Measurements from ENCODE around the gene CCDC78.

The CCDC78 gene

DNA sequence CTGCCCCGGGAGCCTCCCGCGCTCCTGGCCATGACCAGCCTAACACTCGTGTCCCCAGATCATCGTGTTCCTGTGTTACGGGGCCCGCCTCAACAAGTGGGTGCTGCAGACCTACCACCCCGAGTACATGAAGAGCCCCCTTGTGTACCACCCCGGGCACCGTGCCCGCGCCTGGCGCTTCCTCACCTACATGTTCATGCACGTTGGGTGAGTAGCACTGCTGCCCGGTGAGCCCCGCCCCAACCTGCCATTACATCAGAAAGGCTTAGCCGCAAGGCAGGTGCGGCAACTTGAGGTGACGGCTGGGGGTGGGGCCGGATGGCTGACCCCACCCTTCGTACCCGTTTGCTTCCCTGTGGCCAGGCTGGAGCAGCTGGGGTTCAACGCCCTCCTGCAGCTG lies 49.3 kb downstream of the CCDC78 start:
- no peak for DNase-seq

DNA sequence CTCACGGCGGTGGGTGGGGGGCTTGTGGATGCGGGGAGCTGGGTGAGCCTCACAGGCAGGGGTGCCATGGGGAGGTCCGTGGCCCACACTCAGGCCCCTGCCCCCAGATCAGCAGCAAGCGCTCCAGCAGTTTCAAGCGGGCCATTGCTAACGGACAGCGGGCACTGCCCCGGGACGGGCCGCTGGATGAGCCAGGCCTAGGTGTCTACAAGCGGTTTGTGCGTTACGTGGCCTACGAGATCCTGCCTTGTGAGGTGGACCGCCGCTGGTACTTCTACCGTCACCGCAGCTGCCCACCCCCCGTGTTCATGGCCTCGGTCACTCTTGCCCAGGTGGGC lies 49.7 kb downstream of the CCDC78 start:
- DNase-seq: no peak

DNA sequence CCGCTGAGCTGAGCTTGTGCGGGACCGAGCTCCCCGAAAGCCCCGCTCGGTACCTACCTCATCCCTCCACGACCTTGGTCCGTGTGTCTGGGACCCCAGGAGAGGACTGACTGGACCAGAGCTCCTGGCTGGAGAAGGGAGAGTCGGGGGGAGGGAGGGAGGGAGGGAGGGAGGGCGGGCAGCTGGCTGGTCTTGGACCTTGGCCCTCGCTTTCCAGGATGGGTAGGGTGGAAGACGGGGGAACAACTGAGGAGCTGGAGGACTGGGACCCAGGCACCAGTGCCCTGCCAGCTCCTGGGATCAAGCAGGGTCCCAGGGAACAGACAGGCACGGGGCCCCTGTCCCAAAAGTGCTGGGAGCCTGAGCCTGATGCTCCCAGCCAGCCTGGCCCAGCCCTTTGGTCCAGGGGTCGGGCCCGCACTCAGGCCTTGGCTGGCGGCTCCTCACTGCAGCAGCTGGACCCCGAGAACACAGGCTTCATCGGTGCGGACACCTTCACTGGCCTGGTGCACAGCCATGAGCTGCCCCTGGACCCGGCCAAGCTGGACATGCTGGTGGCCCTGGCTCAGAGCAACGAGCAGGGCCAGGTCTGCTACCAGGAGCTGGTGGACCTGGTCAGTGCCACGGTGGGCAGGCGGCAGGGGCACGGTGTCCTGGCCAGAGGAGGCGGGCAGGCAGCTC lies 50.2 kb downstream of the CCDC78 start:
- DNase-seq: no peak

DNA sequence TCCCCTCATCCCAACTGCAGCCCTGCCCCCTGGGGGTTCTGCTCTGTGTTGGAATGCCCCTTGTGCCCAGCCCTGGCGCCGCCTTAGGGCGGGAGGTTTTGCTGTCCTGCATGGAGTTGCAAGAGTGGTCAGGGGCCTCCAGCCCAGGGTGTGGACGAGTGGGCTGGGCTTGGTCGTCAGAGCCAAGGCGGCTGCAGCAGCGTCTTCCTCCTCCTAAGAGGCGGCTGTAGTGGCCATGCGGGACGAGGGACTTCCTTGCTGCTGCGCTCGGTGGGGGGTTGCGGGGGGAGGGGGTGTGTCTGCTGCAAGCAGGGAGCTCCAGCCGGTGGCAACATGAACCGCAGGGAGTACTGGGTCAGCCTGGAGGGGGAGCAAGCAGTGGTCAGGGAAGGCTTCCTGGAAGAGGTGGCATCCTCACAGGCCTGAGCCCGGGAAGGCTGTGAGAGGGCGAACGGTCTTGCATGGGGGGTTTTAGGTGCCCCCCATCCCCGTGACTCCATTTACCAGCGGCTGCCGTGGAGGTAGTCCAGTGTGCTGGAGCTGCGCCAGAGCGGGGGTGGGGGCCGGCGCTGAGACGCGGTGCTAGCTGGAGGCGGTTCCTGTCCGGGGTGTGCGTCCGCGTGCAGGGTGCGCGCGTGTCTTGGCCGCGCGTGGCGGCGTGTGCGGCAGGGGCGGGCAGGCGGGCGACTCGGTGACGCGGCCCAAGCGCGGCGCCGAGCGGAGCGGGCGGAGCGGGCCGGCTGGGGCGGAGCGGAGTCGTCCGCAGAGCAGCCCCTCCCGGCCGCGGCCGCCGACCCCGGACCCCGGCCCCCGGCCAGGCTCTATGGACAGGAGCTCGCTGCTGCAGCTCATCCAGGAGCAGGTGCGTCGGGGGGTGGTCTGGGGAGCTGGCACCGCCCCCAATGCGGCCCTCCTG lies 51.0 kb downstream of the CCDC78 start, which contains the start of gene RHBDL1:
RHBDL1 (plus strand) TSS at position 704 of the 916 bp plus-strand sequence; CDS start at position 824, 120 bp downstream.
- DNase-seq: no peak

DNA sequence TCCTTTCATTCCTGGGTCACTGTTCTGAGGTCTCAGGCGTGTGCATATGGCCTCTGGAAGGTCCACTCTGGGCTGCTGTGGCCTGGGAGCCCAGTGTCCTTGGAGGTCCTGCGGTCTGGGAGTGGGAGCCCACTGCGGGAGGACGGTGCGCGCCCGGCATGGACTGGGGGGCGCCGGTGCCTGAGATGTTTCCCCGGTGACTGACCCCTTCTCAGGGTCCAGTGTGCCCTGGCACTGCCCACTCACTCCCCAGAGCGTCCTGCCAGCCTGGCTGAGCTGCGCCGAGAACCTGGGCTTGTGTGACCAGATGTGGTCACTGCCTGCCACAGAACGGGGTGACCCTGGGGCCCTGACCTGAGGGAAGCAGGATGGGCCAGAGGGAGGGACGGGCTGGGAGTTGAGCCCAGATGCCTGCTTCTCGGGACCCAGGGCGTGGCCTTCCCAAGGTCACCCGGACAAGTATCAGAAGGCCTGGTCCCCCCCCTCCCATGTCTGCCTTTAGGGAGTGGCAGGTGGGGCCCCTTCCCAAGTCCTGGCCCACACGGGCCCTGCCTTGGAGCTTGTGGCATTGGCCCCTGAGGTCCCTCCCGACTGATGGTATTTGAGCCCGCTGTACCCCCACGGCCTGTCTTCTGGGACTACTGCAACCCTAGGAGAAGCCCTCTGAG lies 51.9 kb downstream of the CCDC78 start:
- no peak for DNase-seq

DNA sequence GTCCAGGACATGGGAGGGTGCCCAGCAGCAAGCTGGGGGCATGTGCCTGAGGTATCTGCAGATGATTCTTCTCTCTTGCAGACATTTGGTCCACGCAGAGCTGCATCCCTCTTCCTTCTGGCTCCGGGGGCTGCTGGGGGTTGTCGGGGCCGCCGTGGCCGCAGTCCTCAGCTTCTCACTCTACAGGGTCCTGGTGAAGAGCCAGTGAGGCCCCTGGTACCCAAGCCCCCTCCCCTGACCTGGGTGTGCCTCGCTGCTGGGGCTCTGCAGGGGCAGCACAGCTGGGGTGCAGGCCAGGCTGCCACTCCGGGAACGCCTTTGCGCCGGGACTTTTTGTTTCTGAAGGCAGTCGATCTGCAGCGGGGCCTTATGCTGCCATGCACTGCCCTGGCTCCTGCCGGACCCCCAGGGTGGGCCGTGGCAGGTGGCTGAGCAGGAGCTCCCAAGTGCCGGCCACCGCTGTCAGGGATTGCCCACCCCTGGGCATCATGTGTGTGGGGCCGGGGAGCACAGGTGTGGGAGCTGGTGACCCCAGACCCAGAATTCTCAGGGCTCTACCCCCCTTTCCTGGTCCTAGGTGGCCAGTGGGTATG lies 52.7 kb downstream of the CCDC78 start:
- DNase-seq: no peak

DNA sequence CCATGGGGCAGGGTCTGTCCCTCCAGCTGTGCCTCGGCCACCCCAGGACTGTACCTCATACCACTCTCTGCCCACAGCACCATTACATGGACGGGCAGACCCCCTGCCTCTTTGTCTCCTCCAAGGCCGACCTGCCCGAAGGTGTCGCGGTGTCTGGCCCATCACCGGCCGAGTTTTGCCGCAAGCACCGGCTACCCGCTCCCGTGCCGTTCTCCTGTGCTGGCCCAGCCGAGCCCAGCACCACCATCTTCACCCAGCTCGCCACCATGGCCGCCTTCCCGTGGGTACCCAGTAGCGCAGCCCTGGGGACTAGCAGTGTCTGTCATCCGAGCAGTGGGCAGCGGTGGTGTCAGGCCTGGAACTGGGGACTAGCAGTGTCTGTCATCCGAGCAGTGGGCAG lies 53.4 kb downstream of the CCDC78 start:
- DNase-seq: no peak

Data from amniotic stem cell (primary cell).